Measurements from ENCODE around the gene IL25.

IL25 gene

DNA sequence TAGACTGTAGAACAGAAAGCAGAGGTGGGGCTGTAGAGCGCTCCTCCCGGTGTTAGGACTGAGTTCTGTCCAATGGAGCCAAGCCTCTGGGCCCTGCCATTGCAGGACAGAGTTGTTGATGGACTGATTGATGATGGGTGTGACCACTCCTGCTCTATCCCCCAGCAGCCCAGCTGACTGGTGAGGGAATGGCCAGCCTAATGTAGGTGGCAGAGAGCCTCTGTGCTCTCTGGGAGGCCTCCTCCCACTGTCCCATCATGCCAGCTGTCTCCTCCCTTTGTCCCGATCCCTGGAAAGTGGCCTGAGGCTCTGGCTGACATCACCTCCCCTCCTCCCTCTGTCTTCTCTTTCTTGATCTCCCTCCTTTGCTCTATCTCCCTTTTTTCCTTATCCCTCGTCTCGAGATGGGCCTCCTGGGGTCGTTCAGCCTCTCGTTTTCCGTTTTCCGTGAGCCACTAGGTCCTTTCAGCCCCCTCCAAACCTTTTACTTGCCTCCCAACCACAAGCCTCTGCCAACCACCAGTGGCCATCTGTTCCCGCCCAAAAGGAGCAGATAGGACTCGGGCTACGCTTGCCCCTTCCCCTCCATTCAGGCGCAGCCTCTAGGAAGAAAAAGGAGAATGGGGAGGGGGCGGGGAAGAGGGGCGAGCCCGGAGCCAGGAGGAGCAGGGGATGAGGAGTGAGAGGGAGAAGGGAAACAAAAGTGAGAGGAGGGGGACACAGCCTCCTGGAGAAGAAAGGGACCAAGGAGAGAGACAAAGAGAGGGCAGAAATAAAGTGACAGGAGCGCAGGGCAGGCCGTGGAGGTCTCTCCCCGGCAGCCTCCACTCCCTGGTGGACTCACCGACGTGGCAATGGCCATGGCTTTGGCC, 8.2 kb upstream of the IL25 start:
- Histone ChIP-seq H3K4me3 (ENCODE audit: low read depth, low read length) (peak overlapping the region; percentile 82), H3K27ac (ENCODE audit: low read depth, low read length) (peak overlapping the region; percentile 83), H3K9ac (ENCODE audit: low read depth, low read length) (peak overlapping the region; percentile 73), H3K4me1 (ENCODE audit: control insufficient read depth, insufficient read depth, low read length) (peaks cover 25% of the 10 kb centered on the region), H3K36me3 (ENCODE audit: control insufficient read depth, insufficient read depth, low read length) (peaks cover 17% of the 10 kb centered on the region), H3K9me3 (ENCODE audit: control insufficient read depth, insufficient read depth, low read length) (no peaks in the 10 kb centered on the region), H3K27me3 (ENCODE audit: control insufficient read depth, insufficient read depth, low read length) (peaks cover 17% of the 10 kb centered on the region)

DNA sequence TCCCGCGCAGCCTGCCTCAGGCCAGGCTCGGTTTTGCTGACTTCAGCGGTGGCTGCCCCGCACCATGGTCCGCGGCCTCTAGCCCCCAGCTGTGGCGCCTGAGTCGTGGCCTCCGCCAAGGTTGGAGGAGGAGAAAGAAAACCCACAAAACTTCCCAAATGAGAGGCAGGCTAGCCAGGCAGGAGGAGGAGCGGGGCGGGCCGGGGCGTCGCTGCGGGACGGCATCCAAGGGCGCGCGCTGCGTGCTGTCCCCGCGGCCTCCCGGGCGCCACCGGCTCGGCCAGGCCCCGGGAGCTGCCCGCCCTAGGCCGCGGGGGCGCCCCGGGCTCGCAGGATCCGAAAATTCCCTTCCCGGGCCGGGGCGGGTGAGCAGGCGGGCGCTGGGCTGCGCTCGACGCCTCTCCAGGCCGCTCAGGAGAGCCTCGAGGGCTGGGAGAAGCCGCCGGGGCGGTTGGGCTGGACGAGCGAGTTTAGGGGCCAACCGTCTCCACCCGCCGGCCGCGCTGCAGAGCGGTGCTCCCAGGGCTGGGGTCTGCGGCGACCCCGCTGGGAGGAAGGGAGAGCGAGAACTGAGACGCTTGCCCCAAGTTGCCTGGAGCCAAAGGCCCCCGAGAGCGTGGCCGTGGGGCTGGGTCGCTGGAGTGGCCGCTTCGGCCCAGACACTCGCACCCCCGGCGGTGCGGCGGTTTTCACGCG, 7.4 kb upstream of the IL25 start, which contains the start of gene EFS:
TSS of gene EFS (minus strand) at position 137 of the 696 bp plus-strand sequence. CDS start 147 bp downstream, outside the sequence.
- Histone ChIP-seq H3K9ac (ENCODE audit: low read depth, low read length) (peak within 1 kb of the TSS; percentile 73), H3K4me1 (ENCODE audit: control insufficient read depth, insufficient read depth, low read length) (peaks cover 25% of the 10 kb centered on the region), H3K4me3 (ENCODE audit: low read depth, low read length) (peak within 1 kb of the TSS; percentile 82), H3K36me3 (ENCODE audit: control insufficient read depth, insufficient read depth, low read length) (peaks cover 10% of the 10 kb centered on the region; the same call in 1 of the 2 replicates), H3K27me3 (ENCODE audit: control insufficient read depth, insufficient read depth, low read length) (peaks cover 17% of the 10 kb centered on the region), H3K9me3 (ENCODE audit: control insufficient read depth, insufficient read depth, low read length) (no peaks in the 10 kb centered on the region), H3K27ac (ENCODE audit: low read depth, low read length) (peak within 1 kb of the TSS; percentile 83)

DNA sequence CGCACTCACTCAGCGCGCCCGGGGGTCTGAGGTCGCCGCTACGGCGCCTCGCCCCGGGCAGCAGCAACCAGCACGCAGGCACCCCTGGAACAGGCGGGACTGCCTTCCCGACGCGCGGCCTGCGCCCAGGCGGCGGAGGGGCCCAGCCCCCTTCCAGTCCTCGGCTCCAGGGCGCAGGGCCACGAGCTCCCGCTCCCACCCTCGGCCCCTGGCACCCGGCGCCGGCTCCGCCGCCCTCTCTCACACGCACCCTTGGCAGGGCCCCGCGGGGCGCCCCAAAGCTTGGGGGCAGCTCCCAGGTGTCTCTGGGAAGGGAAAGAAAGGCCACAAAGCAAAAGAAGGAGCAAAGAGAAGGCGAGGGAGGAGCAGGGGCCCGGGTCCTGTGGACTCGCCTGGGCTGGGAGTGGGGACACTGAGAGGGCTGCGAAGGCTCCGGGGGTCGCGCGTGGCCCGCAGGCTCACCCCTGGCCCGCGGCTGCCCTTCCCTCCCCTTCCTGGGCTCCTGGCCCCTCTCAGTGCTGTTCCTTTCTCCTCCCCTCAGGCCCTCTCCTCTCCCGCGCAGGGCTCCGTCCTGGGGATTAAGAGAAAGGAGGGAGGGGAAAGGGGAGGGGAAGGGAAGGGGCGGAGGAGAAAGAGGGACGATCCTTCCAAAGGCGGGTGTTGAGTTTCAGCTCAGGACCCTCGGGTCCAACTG, 6.7 kb upstream of the IL25 start:
- H3K4me1 ChIP-seq (ENCODE audit: control insufficient read depth, insufficient read depth, low read length): peaks cover 25% of the 10 kb centered on the region
- peaks cover 18% of the 10 kb centered on the region for H3K27me3 ChIP-seq (ENCODE audit: control insufficient read depth, insufficient read depth, low read length)
- H3K9ac ChIP-seq (ENCODE audit: low read depth, low read length): peak overlapping the region; percentile 73
- peak overlapping the region; percentile 82 for H3K4me3 ChIP-seq (ENCODE audit: low read depth, low read length)
- H3K9me3 ChIP-seq (ENCODE audit: control insufficient read depth, insufficient read depth, low read length): no peaks in the 10 kb centered on the region
- peak overlapping the region; percentile 83 for H3K27ac ChIP-seq (ENCODE audit: low read depth, low read length)
- peaks cover 9% of the 10 kb centered on the region; the same call in 1 of the 2 replicates for H3K36me3 ChIP-seq (ENCODE audit: control insufficient read depth, insufficient read depth, low read length)

DNA sequence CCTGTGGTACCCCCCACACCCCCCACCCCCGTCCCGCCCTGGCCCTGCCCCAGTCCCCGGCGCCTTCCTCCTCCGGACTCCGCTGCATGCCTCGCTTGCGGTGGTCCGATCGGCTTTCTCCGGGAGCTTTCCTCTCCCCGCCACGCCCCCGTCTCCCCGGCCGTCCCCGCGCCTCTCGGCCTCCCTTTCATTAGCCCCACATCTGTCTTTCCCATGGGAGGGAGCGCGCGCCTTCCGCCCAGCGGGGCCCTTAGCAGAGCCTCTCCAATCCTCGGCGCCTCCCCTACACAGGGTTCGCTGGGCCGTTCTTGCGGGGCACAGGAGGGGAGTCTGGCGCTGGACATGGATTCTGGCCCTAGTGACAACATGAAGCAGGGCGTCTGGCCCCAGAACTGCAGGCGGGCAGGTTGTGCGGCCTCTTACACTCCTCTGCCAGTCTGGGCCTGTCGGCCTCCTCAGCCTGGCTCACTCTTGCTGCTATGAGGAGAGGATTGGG, 6.1 kb upstream of the IL25 start:
- no peak overlapping the region for H3K9ac ChIP-seq (ENCODE audit: low read depth, low read length)

DNA sequence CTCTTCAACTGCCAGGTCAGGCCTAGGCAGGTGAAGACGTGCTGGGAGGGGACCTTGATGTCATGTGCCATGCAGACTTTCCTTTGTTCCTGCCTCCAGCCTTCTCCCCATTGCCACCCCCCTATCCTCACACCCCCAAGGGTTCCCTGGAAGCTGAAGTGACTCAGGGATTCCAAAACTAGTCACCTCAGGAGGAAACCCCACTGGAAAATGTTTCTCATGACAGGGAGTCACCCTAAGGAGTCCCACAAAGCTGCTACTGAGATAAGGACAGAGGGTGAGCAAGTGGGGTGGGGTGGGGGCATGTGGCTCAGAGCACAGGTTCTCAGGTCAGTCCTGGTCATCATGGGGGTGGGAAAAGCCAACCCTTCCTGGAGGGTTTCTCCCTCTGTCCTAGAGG, 2.4 kb upstream of the IL25 start:
- no peak overlapping the region for H3K27ac ChIP-seq (ENCODE audit: low read depth, low read length)

More for the DNA sequence above, 6.1 kb upstream of the IL25 start:
- H3K9me3 ChIP-seq (ENCODE audit: control insufficient read depth, insufficient read depth, low read length): no peaks in the 10 kb centered on the region
- H3K4me3 ChIP-seq (ENCODE audit: low read depth, low read length): peak overlapping the region; percentile 82
- H3K27me3 ChIP-seq (ENCODE audit: control insufficient read depth, insufficient read depth, low read length): peaks cover 22% of the 10 kb centered on the region
- peaks cover 7% of the 10 kb centered on the region; the same call in 1 of the 2 replicates for H3K36me3 ChIP-seq (ENCODE audit: control insufficient read depth, insufficient read depth, low read length)
- peak overlapping the region; percentile 83 for H3K27ac ChIP-seq (ENCODE audit: low read depth, low read length)
- H3K4me1 ChIP-seq (ENCODE audit: control insufficient read depth, insufficient read depth, low read length): peaks cover 25% of the 10 kb centered on the region

DNA sequence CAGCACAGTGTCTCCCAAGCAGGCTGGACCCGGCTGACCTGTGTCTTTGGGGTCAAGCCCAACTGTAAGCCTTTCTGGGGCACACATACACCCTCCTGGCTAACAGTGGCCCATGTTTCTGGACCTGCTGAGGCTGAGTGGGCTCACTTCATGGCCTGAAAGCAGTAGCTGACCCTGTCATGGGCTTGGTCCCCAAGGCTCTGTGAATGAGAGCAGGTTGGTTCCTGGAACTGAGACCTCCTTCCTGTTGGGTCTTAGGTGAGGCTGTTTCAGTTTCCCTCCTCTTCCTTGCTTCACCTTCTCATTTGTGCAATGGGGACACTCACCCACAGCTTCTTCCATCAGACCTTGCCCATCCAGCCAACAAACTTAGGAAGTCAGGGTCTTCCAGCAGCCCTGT, 744 bp upstream of the IL25 start:
- Histone ChIP-seq H3K27ac (ENCODE audit: low read depth, low read length) (no peak overlapping the region), H3K27me3 (ENCODE audit: control insufficient read depth, insufficient read depth, low read length) (peaks cover 24% of the 10 kb centered on the region), H3K9ac (ENCODE audit: low read depth, low read length) (no peak overlapping the region)

More for the DNA sequence above, 2.4 kb upstream of the IL25 start:
- peaks cover 24% of the 10 kb centered on the region for H3K27me3 ChIP-seq (ENCODE audit: control insufficient read depth, insufficient read depth, low read length)
- no peak overlapping the region for H3K9ac ChIP-seq (ENCODE audit: low read depth, low read length)
- H3K4me3 ChIP-seq (ENCODE audit: low read depth, low read length): no peak overlapping the region
- H3K36me3 ChIP-seq (ENCODE audit: control insufficient read depth, insufficient read depth, low read length): no peaks in the 10 kb centered on the region
- H3K9me3 ChIP-seq (ENCODE audit: control insufficient read depth, insufficient read depth, low read length): no peaks in the 10 kb centered on the region
- peaks cover 10% of the 10 kb centered on the region for H3K4me1 ChIP-seq (ENCODE audit: control insufficient read depth, insufficient read depth, low read length)

DNA sequence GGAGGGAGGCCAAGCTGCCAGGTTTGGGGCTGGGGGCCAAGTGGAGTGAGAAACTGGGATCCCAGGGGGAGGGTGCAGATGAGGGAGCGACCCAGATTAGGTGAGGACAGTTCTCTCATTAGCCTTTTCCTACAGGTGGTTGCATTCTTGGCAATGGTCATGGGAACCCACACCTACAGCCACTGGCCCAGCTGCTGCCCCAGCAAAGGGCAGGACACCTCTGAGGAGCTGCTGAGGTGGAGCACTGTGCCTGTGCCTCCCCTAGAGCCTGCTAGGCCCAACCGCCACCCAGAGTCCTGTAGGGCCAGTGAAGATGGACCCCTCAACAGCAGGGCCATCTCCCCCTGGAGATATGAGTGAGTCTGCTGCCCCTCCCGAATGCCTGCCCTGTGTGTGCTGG, 432 bp downstream of the IL25 start:
- H3K9ac ChIP-seq (ENCODE audit: low read depth, low read length): no peak overlapping the region
- H3K9me3 ChIP-seq (ENCODE audit: control insufficient read depth, insufficient read depth, low read length): no peaks in the 10 kb centered on the region
- H3K4me3 ChIP-seq (ENCODE audit: low read depth, low read length): no peak overlapping the region
- H3K36me3 ChIP-seq (ENCODE audit: control insufficient read depth, insufficient read depth, low read length): no peaks in the 10 kb centered on the region
- H3K27me3 ChIP-seq (ENCODE audit: control insufficient read depth, insufficient read depth, low read length): peaks cover 23% of the 10 kb centered on the region
- no peaks in the 10 kb centered on the region for H3K4me1 ChIP-seq (ENCODE audit: control insufficient read depth, insufficient read depth, low read length)
- H3K27ac ChIP-seq (ENCODE audit: low read depth, low read length): no peak overlapping the region

More for the DNA sequence above, 744 bp upstream of the IL25 start:
- H3K36me3 ChIP-seq (ENCODE audit: control insufficient read depth, insufficient read depth, low read length): no peaks in the 10 kb centered on the region
- no peak overlapping the region for H3K4me3 ChIP-seq (ENCODE audit: low read depth, low read length)
- no peaks in the 10 kb centered on the region for H3K9me3 ChIP-seq (ENCODE audit: control insufficient read depth, insufficient read depth, low read length)
- H3K4me1 ChIP-seq (ENCODE audit: control insufficient read depth, insufficient read depth, low read length): peaks cover 6% of the 10 kb centered on the region

DNA sequence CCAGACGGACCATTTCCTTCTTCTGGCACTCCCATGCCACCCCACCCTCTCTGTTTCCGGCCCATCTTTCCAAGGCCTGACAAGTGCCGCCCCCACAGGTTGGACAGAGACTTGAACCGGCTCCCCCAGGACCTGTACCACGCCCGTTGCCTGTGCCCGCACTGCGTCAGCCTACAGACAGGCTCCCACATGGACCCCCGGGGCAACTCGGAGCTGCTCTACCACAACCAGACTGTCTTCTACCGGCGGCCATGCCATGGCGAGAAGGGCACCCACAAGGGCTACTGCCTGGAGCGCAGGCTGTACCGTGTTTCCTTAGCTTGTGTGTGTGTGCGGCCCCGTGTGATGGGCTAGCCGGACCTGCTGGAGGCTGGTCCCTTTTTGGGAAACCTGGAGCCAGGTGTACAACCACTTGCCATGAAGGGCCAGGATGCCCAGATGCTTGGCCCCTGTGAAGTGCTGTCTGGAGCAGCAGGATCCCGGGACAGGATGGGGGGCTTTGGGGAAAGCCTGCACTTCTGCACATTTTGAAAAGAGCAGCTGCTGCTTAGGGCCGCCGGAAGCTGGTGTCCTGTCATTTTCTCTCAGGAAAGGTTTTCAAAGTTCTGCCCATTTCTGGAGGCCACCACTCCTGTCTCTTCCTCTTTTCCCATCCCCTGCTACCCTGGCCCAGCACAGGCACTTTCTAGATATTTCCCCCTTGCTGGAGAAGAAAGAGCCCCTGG, 3.1 kb downstream of the IL25 start:
- Histone ChIP-seq H3K36me3 (ENCODE audit: control insufficient read depth, insufficient read depth, low read length) (no peaks in the 10 kb centered on the region), H3K27me3 (ENCODE audit: control insufficient read depth, insufficient read depth, low read length) (peaks cover 22% of the 10 kb centered on the region), H3K9me3 (ENCODE audit: control insufficient read depth, insufficient read depth, low read length) (no peaks in the 10 kb centered on the region), H3K4me1 (ENCODE audit: control insufficient read depth, insufficient read depth, low read length) (no peaks in the 10 kb centered on the region), H3K27ac (ENCODE audit: low read depth, low read length) (no peak overlapping the region), H3K9ac (ENCODE audit: low read depth, low read length) (no peak overlapping the region), H3K4me3 (ENCODE audit: low read depth, low read length) (no peak overlapping the region)

DNA sequence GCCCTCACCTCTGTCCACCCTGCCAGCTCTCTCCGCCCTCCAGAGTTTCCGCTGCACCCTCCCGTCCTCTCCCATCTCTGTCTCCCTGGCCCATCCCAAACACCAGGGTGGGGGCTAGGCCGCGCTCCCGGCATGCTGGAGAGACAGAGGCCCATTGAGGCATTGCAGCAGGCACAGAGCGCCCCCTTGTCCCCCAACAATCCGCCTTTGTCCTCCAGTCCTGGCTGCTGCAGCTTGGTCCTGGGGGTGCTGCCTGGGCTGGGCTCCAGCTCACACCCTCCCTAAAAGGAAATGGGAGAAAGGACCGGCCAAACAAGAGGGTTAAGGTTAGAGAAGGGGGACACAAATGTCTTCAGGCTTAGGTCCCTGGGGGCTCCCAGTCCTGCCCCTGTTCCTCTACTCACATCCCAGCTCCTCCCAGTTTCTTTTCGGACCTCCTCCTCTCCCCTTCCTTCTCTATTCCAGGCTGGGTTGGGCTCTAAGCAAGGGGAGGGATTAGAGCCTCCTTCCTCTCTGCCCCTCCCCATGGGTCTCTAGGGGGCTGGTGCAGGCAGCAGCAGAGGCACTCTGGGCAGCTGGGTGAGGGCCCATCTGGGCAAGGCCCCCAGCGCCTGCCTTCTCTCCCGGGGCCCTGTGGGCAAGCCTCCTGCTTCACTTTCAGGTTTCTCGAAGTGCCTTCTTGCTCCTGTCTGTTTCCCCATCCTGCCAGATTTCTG, 4.0 kb downstream of the IL25 start, which contains the start of gene CMTM5:
TSS of gene CMTM5 (plus strand) at position 565 of the 716 bp plus-strand sequence. CDS start 206 bp downstream, outside the sequence.
- Histone ChIP-seq H3K27ac (ENCODE audit: low read depth, low read length) (no peak within 1 kb of the TSS), H3K4me1 (ENCODE audit: control insufficient read depth, insufficient read depth, low read length) (no peaks in the 10 kb centered on the region), H3K36me3 (ENCODE audit: control insufficient read depth, insufficient read depth, low read length) (no peaks in the 10 kb centered on the region), H3K9me3 (ENCODE audit: control insufficient read depth, insufficient read depth, low read length) (no peaks in the 10 kb centered on the region), H3K27me3 (ENCODE audit: control insufficient read depth, insufficient read depth, low read length) (peaks cover 16% of the 10 kb centered on the region), H3K9ac (ENCODE audit: low read depth, low read length) (no peak within 1 kb of the TSS), H3K4me3 (ENCODE audit: low read depth, low read length) (peak within 1 kb of the TSS; percentile 21; the same call in 1 of the 2 replicates)

All from HUES48 (cell line).